Uterus (tissue), 2 donors: ENCODE measurements around the gene MYO16.

ENCODE experiments used
- CTCF ChIP-seq, 4 experiments: fragments of 200-600 bp in 2 of 4; fragments of 450-650 bp in 2 of 4; sonication (generic) in 2 of 4; IDR thresholded peaks; one replicate each; pipeline ENCODE4 v1.5.1; 2016 to 2019; ENCODE audit warnings: antibody characterized with exemption in 4 of 4, mild to moderate bottlenecking in 2 of 4, moderate library complexity in 1 of 4
- POLR2A ChIP-seq, 2 donors: fragments of 450-650 bp; IDR thresholded peaks; one replicate each; pipeline ENCODE4 v1.6.1; 2016; ENCODE audit warnings: antibody characterized with exemption in 2 of 2, mild to moderate bottlenecking in 1 of 2, moderate library complexity in 1 of 2

GRCh38 chr13:108638901-108639300 is 9.5 kb downstream of the MYO16 start:
- TF ChIP-seq POLR2A (IDR thresholded peaks at IDR 0.05) = no peak
- TF ChIP-seq CTCF (IDR thresholded peaks at IDR 0.05) = no peak
